A549 (cell line): ENCODE results near the gene ZNF436. TPM values are rescaled to one million over a fixed set of nuclear protein-coding genes. Genes with fewer than 3 reads are reported as not detected.

Experiments
- ATAC-seq, 2 experiments: fragments of 200-7000 bp in 1 of 2; fragments of >200 bp in 1 of 2; cut with Nextera tagmentation in 1 of 2; cut with Tn5 transposase in 1 of 2; 3 replicates each; pipeline versions ENCODE4 v1.8.0 to v1.9.1; 2018 to 2020; ENCODE audit warnings: mild to moderate bottlenecking in 1 of 2, moderate library complexity in 1 of 2
- CTCF ChIA-PET: fragments of 300-600 bp; sonication (Branson Sonifier 250); formaldehyde crosslinking; extraction: SDS; loops from one replicate; lab custom pipeline; 2021; ENCODE audit warnings: antibody characterized with exemption, inconsistent platforms; lab: Yijun Ruan, JAX
- POLR2A ChIA-PET: fragments of 350-600 bp; formaldehyde crosslinking; extraction: SDS; loops from one replicate; lab custom pipeline; 2021; ENCODE audit warnings: antibody characterized with exemption, inconsistent platforms; lab: Yijun Ruan, JAX
- DNase-seq, 2 experiments: peaks; one replicate each; pipeline versions ENCODE4 v3.0.0 to v3.0.0-alpha.2; 2011 to 2016; ENCODE audit warnings: low read depth in 1 of 2, low spot score in 1 of 2
- FAIRE-seq: peaks from 2 replicates; lab custom pipeline; 2011; peaks lifted over from hg19 to GRCh38; lab: Jason Lieb, UNC
- H3K27ac ChIP-seq, 2 experiments: fragments of >200 bp; sonication (Bioruptor Twin); formaldehyde crosslinking; 3 replicates each; pipeline ENCODE4 v1.5.1; 2016 to 2017
- H3K4me1 ChIP-seq: fragments of >200 bp; sonication (Bioruptor Twin); formaldehyde crosslinking; 3 replicates; pipeline ENCODE4 v1.6.1; 2016
- H3K4me2 ChIP-seq: fragments of >200 bp; sonication (Bioruptor Twin); formaldehyde crosslinking; 3 replicates; pipeline ENCODE4 v1.6.1; 2016
- H3K4me3 ChIP-seq: fragments of >200 bp; sonication (Bioruptor Twin); formaldehyde crosslinking; 3 replicates; pipeline ENCODE4 v1.5.1; 2016
- H3K9me3 ChIP-seq: fragments of >200 bp; sonication (Bioruptor Twin); formaldehyde crosslinking; 3 replicates; pipeline ENCODE4 v1.6.1; 2016
- BHLHE40 ChIP-seq: IDR thresholded peaks from 2 replicates; pipeline ENCODE4 v1.6.1; 2012; ENCODE audit warnings: low read depth, low read length, inconsistent platforms
- CBX2 ChIP-seq: fragments of 200-600 bp; sonication (generic); IDR thresholded peaks from 2 replicates; pipeline ENCODE4 v1.6.1; 2016; ENCODE audit warnings: low read depth, mild to moderate bottlenecking, borderline replicate concordance
- CBX8 ChIP-seq: fragments of 200-600 bp; sonication (generic); IDR thresholded peaks from 2 replicates; pipeline ENCODE4 v1.6.1; 2016
- CEBPB ChIP-seq, 2 experiments: fragments of >200 bp in 1 of 2; sonication (Bioruptor Twin) in 1 of 2; formaldehyde crosslinking in 1 of 2; IDR thresholded peaks; 2 replicates each; pipeline ENCODE4 v1.6.1; 2012 to 2016
- CHD2 ChIP-seq: fragments of 150-350 bp; IDR thresholded peaks from 2 replicates; pipeline ENCODE4 v1.6.1; 2014; ENCODE audit warnings: low read length; ENCODE audit not compliant: partially characterized antibody
- CHD4 ChIP-seq: fragments of 200-600 bp; sonication (generic); IDR thresholded peaks from 2 replicates; pipeline ENCODE4 v1.6.1; 2016; ENCODE audit warnings: antibody characterized with exemption, mild to moderate bottlenecking, borderline replicate concordance
- ELK1 ChIP-seq: fragments of 150-350 bp; IDR thresholded peaks from 2 replicates; pipeline ENCODE4 v1.6.1; 2014; ENCODE audit warnings: low read depth, mild to moderate bottlenecking, low read length
- EP300 ChIP-seq, 2 experiments: fragments of >200 bp; sonication (Bioruptor Twin); formaldehyde crosslinking; IDR thresholded peaks; 2 replicates in 1 of 2; 3 replicates in 1 of 2; pipeline ENCODE4 v1.6.1; 2016 to 2017
- FOSL2 ChIP-seq, 2 experiments: fragments of 450-650 bp in 1 of 2; fragments of >200 bp in 1 of 2; sonication (Bioruptor Twin) in 1 of 2; formaldehyde crosslinking; IDR thresholded peaks; 2 replicates each; pipeline versions ENCODE4 v1.5.0 to v1.6.1; 2016 to 2020; ENCODE audit warnings: mild to moderate bottlenecking in 1 of 2, moderate library complexity in 1 of 2
- GATA3 ChIP-seq: IDR thresholded peaks from 2 replicates; pipeline ENCODE4 v1.6.1; 2012; ENCODE audit warnings: borderline replicate concordance
- HEYL ChIP-seq: fragments of 250-450 bp; sonication (Bioruptor Pico); IDR thresholded peaks from 2 replicates; pipeline ENCODE4 v1.8.0; 2021; ENCODE audit warnings: mild to moderate bottlenecking, moderate library complexity
- HMGXB4 ChIP-seq: fragments of 250-450 bp; sonication (Bioruptor Pico); IDR thresholded peaks from 2 replicates; pipeline ENCODE4 v1.5.0; 2021; ENCODE audit warnings: mild to moderate bottlenecking, moderate library complexity, borderline replicate concordance
- HOXA7 ChIP-seq: fragments of 250-450 bp; sonication (Bioruptor Pico); IDR thresholded peaks from 2 replicates; pipeline ENCODE4 v1.5.0; 2020; ENCODE audit warnings: mild to moderate bottlenecking, moderate library complexity
- MAFK ChIP-seq: fragments of 450-650 bp; IDR thresholded peaks from 2 replicates; pipeline ENCODE4 v1.6.1; 2014; ENCODE audit not compliant: partially characterized antibody
- PHF8 ChIP-seq: fragments of 200-600 bp; sonication (generic); IDR thresholded peaks from 2 replicates; pipeline ENCODE4 v1.6.1; 2016; ENCODE audit warnings: low read depth, mild to moderate bottlenecking, antibody characterized with exemption, moderate library complexity, borderline replicate concordance
- POLR2A ChIP-seq: IDR thresholded peaks from 2 replicates; pipeline ENCODE4 v1.6.1; 2012; ENCODE audit warnings: mild to moderate bottlenecking, low read length
- RAD21 ChIP-seq, 2 experiments: fragments of >200 bp in 1 of 2; sonication (Bioruptor Twin) in 1 of 2; formaldehyde crosslinking in 1 of 2; IDR thresholded peaks in 1 of 2; conservative IDR thresholded peaks in 1 of 2; 2 replicates in 1 of 2; 3 replicates in 1 of 2; pipeline ENCODE4 v1.6.1; 2012 to 2018; ENCODE audit warnings: inconsistent platforms in 1 of 2
- RARB ChIP-seq: fragments of 250-450 bp; sonication (Bioruptor Pico); IDR thresholded peaks from 2 replicates; pipeline ENCODE4 v1.8.0; 2021; ENCODE audit warnings: mild to moderate bottlenecking, moderate library complexity
- RFX5 ChIP-seq: fragments of 450-650 bp; IDR thresholded peaks from 2 replicates; pipeline ENCODE4 v1.7.1; 2014; ENCODE audit warnings: antibody characterized with exemption, mild to moderate bottlenecking, moderate library complexity
- RNF2 ChIP-seq: fragments of 200-600 bp; sonication (generic); IDR thresholded peaks from 2 replicates; pipeline ENCODE4 v1.6.1; 2016; ENCODE audit warnings: low read depth, mild to moderate bottlenecking, antibody characterized with exemption, moderate library complexity, borderline replicate concordance
- SREBF2 ChIP-seq: fragments of 450-650 bp; IDR thresholded peaks from 2 replicates; pipeline ENCODE4 v1.6.1; 2014; ENCODE audit warnings: mild to moderate bottlenecking, moderate library complexity
- USF2 ChIP-seq: fragments of 450-650 bp; IDR thresholded peaks from 2 replicates; pipeline ENCODE4 v1.6.1; 2014; ENCODE audit warnings: antibody characterized with exemption
- ZC3H11A ChIP-seq: fragments of 450-650 bp; IDR thresholded peaks from 2 replicates; pipeline ENCODE4 v1.6.1; 2014; ENCODE audit warnings: antibody characterized with exemption, mild to moderate bottlenecking
- ZSCAN20 ChIP-seq: fragments of 250-450 bp; sonication (Bioruptor Pico); IDR thresholded peaks from 2 replicates; pipeline ENCODE4 v1.8.0; 2022; ENCODE audit warnings: mild to moderate bottlenecking, moderate library complexity
- WGBS: methylation state at CpG from one replicate; pipeline ENCODE4 v1.1.6; 2017; ENCODE audit errors: missing lambda C conversion rate; 5-methylcytosine and 5-hydroxymethylcytosine counted together
- polyA plus RNA-seq, 4 experiments: library from polyadenylated mRNA; depleted of rRNA in 3 of 4; stranded (reverse); fragments of >200 nt; fragmentation: RNase III in 1 of 4; extraction: RNeasy Plus Mini Kit Qiagen cat#74134 plus additional on column Dnase treatment in 1 of 4; gene quantifications; 2 replicates in 3 of 4; 3 replicates in 1 of 4; pipeline ENCODE4 v1.2.3, GENCODE V29; 2011 to 2017
- TF ChIP-seq, protein P1 (sequence below): fragments of 200-600 bp; sonication (generic); IDR thresholded peaks from 2 replicates; pipeline ENCODE4 v1.6.1; 2016; ENCODE audit warnings: antibody characterized with exemption, mild to moderate bottlenecking, moderate library complexity
- TF ChIP-seq, protein P2 (sequence below): IDR thresholded peaks from 2 replicates; pipeline ENCODE4 v1.6.1; 2012

Gene ZNF436
- polyA plus RNA-seq, 2 of the 4 experiments (the other 2 are of a cell fraction) = 4.7 to 7.5 TPM

- H3K4me3 ChIP-seq = no peak overlapping the region
- ChIA-PET CTCF (interaction anchor here (1.3 to 2.9 kb wide), 2 partner anchors 35 to 66 kb away, joined by 6 to 8 read pairs; no protein-coding TSS in a partner anchor), POLR2A (no interaction called here)
- ATAC-seq = no peak
- no peak for FAIRE-seq
- no peak overlapping the region for H3K4me2 ChIP-seq
- 89% methylated on average over 2 of the region's 2 CpGs for WGBS
- no peak for TF ChIP-seq POLR2A
- TF ChIP-seq HEYL (CRISPR knock-in tag) = no peak
- no peak for TF ChIP-seq CHD2
- TF ChIP-seq EP300 (IDR thresholded peaks at IDR 0.05) = no peak
- TF ChIP-seq SREBF2 = no peak
- TF ChIP-seq RAD21 (conservative IDR thresholded peaks at IDR 0.05 in 1 of 2, IDR thresholded peaks at IDR 0.05 in 1 of 2) = no peak
- TF ChIP-seq PHF8 = no peak
- H3K9me3 ChIP-seq = no peaks in the 10 kb centered on the region
- H3K4me1 ChIP-seq = peaks cover 39% of the 10 kb centered on the region; the same call in 2 of the 3 replicates
- DNase-seq = no peak
- no peak overlapping the region for H3K27ac ChIP-seq
Observed at GRCh38 chr1:23337869-23338268, 31.8 kb downstream of the ZNF436 start.

DNA sequence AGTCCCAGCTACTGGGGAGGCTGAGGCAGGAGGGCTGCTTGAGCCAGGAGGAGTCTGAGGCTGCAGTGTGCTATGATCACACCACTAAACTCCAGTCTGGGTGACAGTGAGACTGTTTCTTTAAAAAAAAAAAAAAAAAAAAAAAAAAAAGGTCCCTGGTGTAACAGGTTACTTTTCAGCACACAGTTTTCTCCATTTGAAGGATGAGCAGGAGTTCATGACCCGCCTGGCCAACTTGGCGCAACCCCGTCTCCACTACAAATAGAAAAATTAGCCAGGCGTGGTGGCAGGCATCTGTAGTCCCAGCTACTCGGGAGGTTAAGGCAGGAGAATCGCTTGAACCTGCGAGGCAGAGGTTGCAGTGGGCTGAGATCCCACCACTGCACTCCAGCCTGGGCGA lies 37.9 kb downstream of the ZNF436 start:
- Histone ChIP-seq H3K27ac (no peak overlapping the region), H3K4me3 (no peak overlapping the region), H3K9me3 (no peaks in the 10 kb centered on the region), H3K4me2 (no peak overlapping the region), H3K4me1 (peaks cover 22% of the 10 kb centered on the region; the same call in 2 of the 3 replicates)
- FAIRE-seq (no peak), ATAC-seq (peak in 1 of 2 experiments; percentile 39; a peak in 2 of 6 replicates), DNase-seq (no peak)
- 94% methylated on average over 8 of the region's 8 CpGs for WGBS
- ChIA-PET POLR2A (no interaction called here), CTCF (interaction anchor here (0.7 to 1.8 kb wide), 2 partner anchors 9 to 72 kb away, joined by 4 to 10 read pairs; no protein-coding TSS in a partner anchor)
- no peak for TF ChIP-seq RAD21 (conservative IDR thresholded peaks at IDR 0.05 in 1 of 2, IDR thresholded peaks at IDR 0.05 in 1 of 2)
- TF ChIP-seq, protein P1, sequence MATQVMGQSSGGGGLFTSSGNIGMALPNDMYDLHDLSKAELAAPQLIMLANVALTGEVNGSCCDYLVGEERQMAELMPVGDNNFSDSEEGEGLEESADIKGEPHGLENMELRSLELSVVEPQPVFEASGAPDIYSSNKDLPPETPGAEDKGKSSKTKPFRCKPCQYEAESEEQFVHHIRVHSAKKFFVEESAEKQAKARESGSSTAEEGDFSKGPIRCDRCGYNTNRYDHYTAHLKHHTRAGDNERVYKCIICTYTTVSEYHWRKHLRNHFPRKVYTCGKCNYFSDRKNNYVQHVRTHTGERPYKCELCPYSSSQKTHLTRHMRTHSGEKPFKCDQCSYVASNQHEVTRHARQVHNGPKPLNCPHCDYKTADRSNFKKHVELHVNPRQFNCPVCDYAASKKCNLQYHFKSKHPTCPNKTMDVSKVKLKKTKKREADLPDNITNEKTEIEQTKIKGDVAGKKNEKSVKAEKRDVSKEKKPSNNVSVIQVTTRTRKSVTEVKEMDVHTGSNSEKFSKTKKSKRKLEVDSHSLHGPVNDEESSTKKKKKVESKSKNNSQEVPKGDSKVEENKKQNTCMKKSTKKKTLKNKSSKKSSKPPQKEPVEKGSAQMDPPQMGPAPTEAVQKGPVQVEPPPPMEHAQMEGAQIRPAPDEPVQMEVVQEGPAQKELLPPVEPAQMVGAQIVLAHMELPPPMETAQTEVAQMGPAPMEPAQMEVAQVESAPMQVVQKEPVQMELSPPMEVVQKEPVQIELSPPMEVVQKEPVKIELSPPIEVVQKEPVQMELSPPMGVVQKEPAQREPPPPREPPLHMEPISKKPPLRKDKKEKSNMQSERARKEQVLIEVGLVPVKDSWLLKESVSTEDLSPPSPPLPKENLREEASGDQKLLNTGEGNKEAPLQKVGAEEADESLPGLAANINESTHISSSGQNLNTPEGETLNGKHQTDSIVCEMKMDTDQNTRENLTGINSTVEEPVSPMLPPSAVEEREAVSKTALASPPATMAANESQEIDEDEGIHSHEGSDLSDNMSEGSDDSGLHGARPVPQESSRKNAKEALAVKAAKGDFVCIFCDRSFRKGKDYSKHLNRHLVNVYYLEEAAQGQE = no peak
- no peak for TF ChIP-seq CBX2
- no peak for TF ChIP-seq RARB (CRISPR knock-in tag)

DNA sequence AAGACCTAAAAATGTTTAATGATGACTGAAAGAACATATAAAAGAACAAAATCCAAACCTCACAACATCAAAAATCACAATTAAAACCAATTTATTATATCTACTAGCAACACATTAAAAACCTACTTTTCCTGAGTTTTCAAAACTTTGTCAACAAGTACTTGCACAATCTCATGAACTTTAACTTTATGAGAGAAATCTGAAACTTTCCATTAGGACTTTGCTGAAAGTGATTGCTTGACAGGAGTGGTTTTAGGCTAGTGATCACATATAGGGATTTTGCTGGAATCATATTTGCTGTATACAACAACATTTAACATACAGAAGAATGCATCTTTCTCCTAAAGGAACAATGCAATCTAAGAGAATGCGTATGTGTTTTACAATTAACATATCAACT lies 38.8 kb downstream of the ZNF436 start:
- no peak for DNase-seq
- H3K4me1 ChIP-seq = peaks cover 22% of the 10 kb centered on the region; the same call in 2 of the 3 replicates
- TF ChIP-seq HEYL (CRISPR knock-in tag) (no peak), ZSCAN20 (CRISPR knock-in tag) (no peak), USF2 (no peak), GATA3 (no peak), CEBPB (IDR thresholded peaks at IDR 0.05) (no peak), BHLHE40 (no peak), ELK1 (no peak), RNF2 (no peak), CHD4 (no peak), FOSL2 (IDR thresholded peaks at IDR 0.05) (no peak), FOSL2 (CRISPR knock-in tag; IDR thresholded peaks at IDR 0.05) (no peak), EP300 (IDR thresholded peaks at IDR 0.05) (no peak), HMGXB4 (no peak), CBX8 (no peak), HOXA7 (CRISPR knock-in tag) (no peak), RFX5 (no peak), MAFK (no peak), ZC3H11A (no peak)
- TF ChIP-seq, protein P2, sequence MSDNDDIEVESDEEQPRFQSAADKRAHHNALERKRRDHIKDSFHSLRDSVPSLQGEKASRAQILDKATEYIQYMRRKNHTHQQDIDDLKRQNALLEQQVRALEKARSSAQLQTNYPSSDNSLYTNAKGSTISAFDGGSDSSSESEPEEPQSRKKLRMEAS = no peak
- TF ChIP-seq, all 56 proteins: peak for 0
- 95% methylated on average over 1 of the region's 1 CpG for WGBS
- Histone ChIP-seq H3K27ac (no peak overlapping the region), H3K9me3 (no peaks in the 10 kb centered on the region), H3K4me2 (no peak overlapping the region), H3K4me3 (no peak overlapping the region)
- no peak for ATAC-seq
- CTCF ChIA-PET = interaction anchor here (0.6 to 1.8 kb wide), 2 partner anchors 73 to 171 kb away, joined by 3 to 10 read pairs; no protein-coding TSS in a partner anchor
- no peak for FAIRE-seq
- POLR2A ChIA-PET = no interaction called here
